NT2/D1 (cell line): Measurements from ENCODE around the gene MUC2.

Experiments
- SUZ12 ChIP-seq: IDR thresholded peaks from 2 replicates; pipeline ENCODE4 v1.6.1; 2011; ENCODE audit not compliant: insufficient read length, insufficient read depth; ENCODE audit errors: extremely low read depth
- YY1 ChIP-seq: IDR thresholded peaks from 2 replicates; pipeline ENCODE4 v1.6.1; 2011; ENCODE audit not compliant: insufficient read length, insufficient read depth
- ZNF274 ChIP-seq: IDR thresholded peaks from 2 replicates; pipeline ENCODE4 v1.6.1; 2011; ENCODE audit warnings: mild to moderate bottlenecking, low read depth, low read length

- TF ChIP-seq ZNF274, result no peak
- no peak for TF ChIP-seq YY1
- TF ChIP-seq SUZ12, result no peak
These were observed 11.8 kb downstream of the MUC2 start for GRCh38 chr11:1086171-1087102.
